Spleen (tissue), 7 donors: ENCODE data around the gene ADAMTS17.

Experiments
- CTCF ChIP-seq, 11 experiments: fragments of 200-600 bp in 7 of 11; fragments of 450-650 bp in 4 of 11; sonication (generic) in 4 of 11; IDR thresholded peaks in 8 of 11; conservative IDR thresholded peaks in 3 of 11; 1 replicate in 7 of 11; 2 replicates in 4 of 11; pipeline versions ENCODE4 v1.4.0 to v1.8.0; 2016 to 2021; ENCODE audit warnings: antibody characterized with exemption in 11 of 11, inconsistent platforms in 4 of 11, mild to moderate bottlenecking in 1 of 11
- POLR2A ChIP-seq, 3 donors: fragments of 450-650 bp; IDR thresholded peaks; one replicate each; pipeline ENCODE4 v1.5.1; 2017; ENCODE audit warnings: antibody characterized with exemption in 3 of 3, mild to moderate bottlenecking in 1 of 3
- donor health status: DM: no; HTN: no; CAD: no; lungs with moderate emphysema.
- donor health status: DM: no; HTN: no; CAD: no.
- donor health status: DM: no; HTN: no; CAD: no.

GRCh38 chr15:99998661-99999101, 343.1 kb downstream of the ADAMTS17 start:
- no peak for TF ChIP-seq CTCF (IDR thresholded peaks at IDR 0.05 in 8 of 11, conservative IDR thresholded peaks at IDR 0.05 in 3 of 11)
- no peak for TF ChIP-seq POLR2A (IDR thresholded peaks at IDR 0.05)
